C4-2B (cell line): ENCODE results near the gene TPRX1.

Source experiments
- ZFX ChIP-seq: fragments of 450-650 bp; IDR thresholded peaks from 2 replicates; pipeline ENCODE4 v1.6.1; 2017
- TF ChIP-seq, protein P1 (sequence below): fragments of 450-650 bp; conservative IDR thresholded peaks from 2 replicates; pipeline ENCODE4 v1.5.1; 2017; ENCODE audit warnings: mild to moderate bottlenecking

- TF ChIP-seq, protein P1, sequence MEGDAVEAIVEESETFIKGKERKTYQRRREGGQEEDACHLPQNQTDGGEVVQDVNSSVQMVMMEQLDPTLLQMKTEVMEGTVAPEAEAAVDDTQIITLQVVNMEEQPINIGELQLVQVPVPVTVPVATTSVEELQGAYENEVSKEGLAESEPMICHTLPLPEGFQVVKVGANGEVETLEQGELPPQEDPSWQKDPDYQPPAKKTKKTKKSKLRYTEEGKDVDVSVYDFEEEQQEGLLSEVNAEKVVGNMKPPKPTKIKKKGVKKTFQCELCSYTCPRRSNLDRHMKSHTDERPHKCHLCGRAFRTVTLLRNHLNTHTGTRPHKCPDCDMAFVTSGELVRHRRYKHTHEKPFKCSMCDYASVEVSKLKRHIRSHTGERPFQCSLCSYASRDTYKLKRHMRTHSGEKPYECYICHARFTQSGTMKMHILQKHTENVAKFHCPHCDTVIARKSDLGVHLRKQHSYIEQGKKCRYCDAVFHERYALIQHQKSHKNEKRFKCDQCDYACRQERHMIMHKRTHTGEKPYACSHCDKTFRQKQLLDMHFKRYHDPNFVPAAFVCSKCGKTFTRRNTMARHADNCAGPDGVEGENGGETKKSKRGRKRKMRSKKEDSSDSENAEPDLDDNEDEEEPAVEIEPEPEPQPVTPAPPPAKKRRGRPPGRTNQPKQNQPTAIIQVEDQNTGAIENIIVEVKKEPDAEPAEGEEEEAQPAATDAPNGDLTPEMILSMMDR, result no peak
- no peak for TF ChIP-seq ZFX
Measured at GRCh38 chr19:47762151-47762550, 42.2 kb downstream of the TPRX1 start.
